WI38 (cell line): ENCODE results near the gene UBL5.

Experiments
- H3K4me3 ChIP-seq: 2 replicates; pipeline ENCODE4 v1.5.1; 2011; ENCODE audit warnings: low read depth, mild to moderate bottlenecking, control low read depth, low read length
- CTCF ChIP-seq: IDR thresholded peaks from 2 replicates; pipeline ENCODE4 v1.5.1; 2012; ENCODE audit warnings: low read depth, mild to moderate bottlenecking, control low read depth, low read length

Gene UBL5

GRCh38 chr19:9791552-9792205 lies 36.0 kb upstream of the UBL5 start:
- TF ChIP-seq CTCF: no peak
- H3K4me3 ChIP-seq: peak overlapping the region; percentile 61

GRCh38 chr19:9792206-9793070 lies 35.3 kb upstream of the UBL5 start:
- no peak for TF ChIP-seq CTCF
- peak overlapping the region; percentile 61 for H3K4me3 ChIP-seq

- no peak for TF ChIP-seq CTCF
- peak overlapping the region; percentile 60 for H3K4me3 ChIP-seq
These were observed 34.6 kb upstream of the UBL5 start for GRCh38 chr19:9793071-9793591.

- H3K4me3 ChIP-seq: no peak overlapping the region
- TF ChIP-seq CTCF: peak; percentile 82
These were observed 31.5 kb upstream of the UBL5 start for GRCh38 chr19:9796113-9796773.

GRCh38 chr19:9797871-9798270 lies 29.8 kb upstream of the UBL5 start:
- TF ChIP-seq CTCF: no peak

GRCh38 chr19:9799162-9799561 lies 28.6 kb upstream of the UBL5 start:
- TF ChIP-seq CTCF: no peak
- no peak overlapping the region for H3K4me3 ChIP-seq

More at GRCh38 chr19:9797871-9798270, 29.8 kb upstream of the UBL5 start:
- no peak overlapping the region for H3K4me3 ChIP-seq
